Measurements from ENCODE around the gene LPCAT1.
"Not testable (repeated sequence)": the region's sequence is repeated elsewhere in the genome, so short reads cannot be mapped to it uniquely, and the experiment has no call there.

The LPCAT1 gene

DNA sequence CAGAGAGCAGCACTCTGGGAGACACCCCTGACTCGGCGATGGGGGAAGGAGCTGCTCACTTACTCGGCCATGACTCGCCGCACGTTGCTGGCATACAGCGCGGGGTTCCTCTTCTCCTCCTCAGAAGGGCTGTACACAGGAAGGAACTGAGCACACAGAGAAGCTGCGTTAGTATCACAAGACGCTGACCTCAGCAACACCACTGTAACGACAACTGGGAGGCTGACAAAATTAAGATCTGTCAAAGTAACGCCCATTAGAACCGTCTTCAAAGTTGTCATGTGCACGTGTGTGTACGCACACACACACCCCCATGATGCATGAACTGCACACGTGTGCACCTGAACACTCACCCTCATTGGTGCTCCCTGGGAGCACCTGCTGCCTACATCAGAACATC is 46.4 kb downstream of the LPCAT1 start:
- no peak for DNase-seq

DNA sequence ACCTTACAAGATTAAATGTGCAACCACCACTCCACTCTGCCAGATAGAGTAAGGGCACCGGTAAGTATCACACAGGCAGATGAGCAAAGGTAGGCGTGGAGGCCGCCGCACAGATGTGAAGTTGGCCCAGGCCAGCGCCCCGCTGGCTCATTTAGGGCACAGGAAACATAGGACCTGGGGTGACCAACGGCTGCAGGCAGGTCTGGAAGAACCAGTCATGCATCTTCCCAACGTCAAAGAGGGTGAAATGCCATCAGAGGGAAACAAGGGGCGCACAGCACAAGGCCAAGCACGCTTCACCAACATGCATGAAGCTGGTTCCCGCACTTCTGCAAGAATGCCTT is 46.8 kb downstream of the LPCAT1 start:
- DNase-seq, result no peak

DNA sequence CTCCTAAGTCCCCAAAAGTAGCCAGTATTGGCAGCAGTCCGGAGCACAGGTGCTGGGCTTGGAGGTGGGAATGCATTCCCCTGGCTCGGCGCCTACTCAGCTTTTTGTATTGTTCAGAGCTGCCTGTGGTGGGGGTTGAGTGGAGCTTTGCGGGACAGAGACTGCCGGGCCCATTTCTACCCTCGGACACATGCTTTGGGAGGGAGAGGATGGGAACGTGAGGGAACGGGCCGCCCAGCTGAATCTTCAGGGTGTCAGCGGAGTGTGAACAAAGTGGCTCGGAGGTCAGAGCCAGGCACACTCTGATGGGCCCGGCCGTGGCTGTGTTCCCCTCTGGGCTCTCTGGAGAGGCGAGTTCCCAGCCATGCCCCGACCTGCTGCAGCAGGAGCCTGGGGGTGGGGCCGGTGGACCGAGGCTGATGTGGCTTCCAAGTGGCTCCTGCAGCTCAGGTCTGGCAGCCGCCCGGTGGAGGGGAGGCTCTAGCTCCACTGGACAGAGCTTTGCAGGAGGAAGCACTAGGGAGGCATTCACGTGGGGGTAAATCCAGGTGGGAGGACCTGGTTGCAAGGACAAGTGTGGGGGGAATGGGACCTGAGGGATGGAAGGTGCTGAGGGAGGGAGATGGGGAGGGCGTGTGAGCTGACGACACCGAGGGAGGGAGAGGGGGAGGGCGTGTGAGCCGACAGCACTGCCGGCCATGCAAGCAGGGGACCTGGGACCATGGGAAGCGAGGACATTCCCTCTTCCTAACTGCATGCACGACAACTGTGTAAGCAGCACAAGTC is 47.4 kb downstream of the LPCAT1 start:
- DNase-seq, result no peak

DNA sequence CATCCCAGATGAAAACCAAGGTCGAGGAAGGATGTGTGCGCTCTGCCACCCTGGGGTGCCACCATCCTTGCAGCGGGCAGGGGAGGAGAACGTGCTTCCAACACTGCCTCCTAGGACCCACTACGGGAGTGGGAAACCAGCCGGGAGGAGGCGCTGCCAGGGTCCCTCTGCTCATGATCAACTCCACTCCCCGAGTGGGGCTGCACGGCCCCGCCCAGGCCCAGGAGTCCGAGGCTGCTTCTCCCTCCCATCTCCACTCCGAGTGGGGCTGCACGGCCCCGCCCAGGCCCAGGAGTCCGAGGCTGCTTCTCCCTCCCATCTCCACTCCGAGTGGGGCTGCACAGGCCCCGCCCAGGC is 48.2 kb downstream of the LPCAT1 start:
- DNase-seq, result not testable (repeated sequence)

DNA sequence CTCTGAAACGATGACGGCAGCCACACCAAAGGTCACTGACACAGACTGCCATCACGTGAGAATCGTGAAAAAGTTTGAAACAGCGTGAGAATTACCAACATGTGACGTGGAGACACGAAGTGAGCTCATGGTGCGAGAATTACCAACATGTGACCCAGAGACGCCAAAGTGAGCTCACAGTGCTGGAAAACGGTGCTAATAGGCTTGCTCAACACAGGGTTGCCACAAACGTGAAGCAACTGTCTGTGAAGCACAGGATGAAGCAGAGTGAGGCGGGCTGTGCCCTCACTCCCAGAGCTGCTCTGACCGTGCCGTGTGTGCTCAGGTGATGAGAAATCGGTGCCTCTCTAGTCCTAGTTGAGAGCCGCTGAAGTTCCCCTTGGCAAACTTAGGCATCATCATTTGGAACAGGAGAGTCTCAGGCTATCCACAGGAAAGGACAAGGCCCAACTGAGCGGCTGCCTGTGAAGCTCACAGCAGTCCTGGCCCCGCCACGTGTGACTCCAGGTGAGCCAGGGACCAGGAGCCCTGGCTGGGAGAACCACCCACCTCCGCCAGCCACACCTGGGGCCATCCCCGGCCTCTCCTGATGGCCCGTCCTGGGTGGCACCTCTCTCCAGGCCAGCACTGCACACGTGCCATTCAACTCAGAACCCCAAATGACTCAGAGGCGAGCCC is 48.8 kb downstream of the LPCAT1 start:
- no peak for DNase-seq

DNA sequence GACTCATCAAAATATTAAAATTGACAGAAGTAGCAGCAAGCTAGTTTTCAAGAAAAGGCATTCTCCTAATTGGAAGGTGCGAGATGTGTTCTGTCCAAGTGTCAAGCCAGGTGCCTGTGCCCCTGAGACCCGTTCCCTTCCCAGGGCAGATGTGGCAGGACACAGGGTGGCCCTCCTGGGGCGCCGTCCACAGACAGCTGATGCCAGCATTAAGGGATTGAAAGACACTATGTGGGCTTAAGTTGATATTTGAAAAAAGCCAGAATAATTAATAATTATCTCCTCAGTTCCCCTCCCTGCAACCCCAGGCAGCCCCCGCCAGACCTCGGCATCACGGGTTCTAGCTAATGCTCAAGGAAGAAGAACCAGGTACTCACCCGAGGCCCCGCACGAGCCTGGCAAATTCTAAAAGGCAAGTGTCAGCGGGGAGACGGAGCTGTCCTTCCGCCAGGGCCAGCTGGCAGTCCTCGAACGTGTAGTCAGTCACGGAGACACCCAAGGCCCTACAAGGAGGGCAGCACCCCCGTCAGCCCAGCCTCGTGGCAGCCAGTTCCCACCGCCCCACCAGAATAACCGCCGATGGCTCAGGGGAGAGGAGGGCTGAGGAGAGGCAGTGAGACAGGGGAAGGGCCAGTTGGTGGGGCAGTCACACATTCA is 49.4 kb downstream of the LPCAT1 start:
- no peak for DNase-seq

DNA sequence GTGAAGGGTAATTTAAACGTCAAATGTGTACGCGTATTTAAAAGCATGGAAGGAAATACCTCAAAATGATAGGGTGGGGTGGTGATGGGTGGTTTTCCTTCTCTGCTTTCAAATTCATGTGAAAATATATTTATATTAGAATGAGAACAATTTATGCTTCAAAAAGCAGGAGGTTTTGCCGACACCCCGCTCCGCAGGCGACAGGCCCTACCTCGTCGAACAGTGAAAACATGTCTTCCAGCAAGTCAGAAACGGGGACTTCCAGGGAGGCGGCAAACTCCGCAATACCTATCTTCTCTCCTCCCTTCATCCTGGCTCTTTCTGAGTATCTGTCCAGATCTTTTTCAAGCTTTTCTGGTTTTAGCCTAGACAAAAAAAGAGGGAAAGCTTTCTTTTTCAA is 50.0 kb downstream of the LPCAT1 start:
- no peak for DNase-seq

DNA sequence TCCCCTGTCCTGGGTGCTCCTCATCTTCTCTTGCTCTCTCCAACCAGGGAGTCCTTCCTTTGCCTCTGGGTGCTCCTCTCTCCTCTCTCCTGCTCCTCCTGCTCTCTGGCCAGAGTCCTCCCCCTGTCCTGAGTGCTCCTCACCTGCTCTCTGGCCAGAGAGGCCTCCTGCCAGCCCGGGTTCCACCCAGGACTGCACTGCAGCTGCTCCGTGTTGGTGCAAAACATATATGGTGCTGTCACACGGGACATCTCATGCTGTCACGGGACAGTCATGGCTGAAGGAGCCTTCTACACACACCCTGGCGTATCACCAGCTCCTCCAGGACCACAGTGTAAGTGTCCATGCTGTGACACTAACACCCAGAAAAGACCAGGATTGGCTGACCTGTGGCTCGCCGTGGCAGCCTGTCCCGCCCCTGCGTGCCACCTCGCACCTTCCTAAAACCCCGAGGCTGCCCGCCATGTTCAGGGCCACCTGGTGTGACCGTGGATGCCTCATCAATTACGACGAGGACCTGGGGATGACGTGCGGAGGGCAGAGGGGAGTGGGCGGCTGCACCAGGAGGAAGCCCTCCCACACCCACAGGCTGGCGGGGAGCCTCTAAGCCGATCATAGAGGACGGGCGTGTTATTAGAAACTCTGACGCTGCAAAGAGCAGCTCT is 50.7 kb downstream of the LPCAT1 start:
- no peak for DNase-seq

DNA sequence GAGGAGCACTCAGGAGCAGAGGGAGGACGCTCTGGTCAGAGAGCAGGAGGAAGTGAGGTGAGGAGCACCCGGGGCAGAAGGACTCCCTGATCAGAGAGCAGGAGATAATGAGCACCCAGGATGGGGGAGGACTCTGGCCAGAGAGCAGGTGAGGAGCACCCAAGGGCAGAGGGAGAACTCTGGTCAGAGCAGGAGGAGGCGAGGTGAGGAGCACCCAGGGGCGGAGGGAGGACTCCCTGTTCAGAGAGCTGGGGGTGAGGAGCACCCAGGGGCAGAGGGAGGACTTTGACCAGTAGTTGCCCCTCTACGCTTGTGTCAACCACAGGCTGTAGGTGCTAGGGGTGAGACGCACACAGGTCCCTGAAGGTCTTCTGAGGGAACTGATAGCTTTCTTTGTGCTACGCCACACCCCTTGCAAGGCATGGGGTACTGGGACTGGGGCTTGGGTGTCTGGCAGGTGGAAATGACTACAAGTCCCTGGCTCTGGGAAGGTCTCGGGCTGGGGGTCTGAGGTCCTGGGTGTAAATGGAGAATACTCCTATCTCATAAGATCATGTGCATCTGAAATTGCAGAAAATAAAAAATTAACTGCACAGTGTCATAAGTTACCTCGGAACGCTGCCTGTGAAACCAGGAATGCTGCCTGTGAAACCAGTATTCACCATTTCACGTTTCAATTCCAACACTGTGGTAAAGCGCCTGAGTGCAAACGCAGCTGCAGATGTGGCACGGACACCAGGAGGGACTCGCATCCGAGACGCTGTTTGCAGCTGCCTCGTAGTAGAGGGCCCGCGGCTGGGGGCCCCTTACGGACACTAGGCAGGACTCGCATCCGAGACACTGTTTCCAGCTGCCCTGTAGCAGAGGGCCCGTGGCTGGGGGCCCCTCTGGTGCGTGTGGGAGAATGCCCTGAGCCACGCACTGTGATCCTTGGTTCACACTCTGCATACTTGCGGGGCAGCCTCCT is 51.5 kb downstream of the LPCAT1 start:
- DNase-seq, result no peak

DNA sequence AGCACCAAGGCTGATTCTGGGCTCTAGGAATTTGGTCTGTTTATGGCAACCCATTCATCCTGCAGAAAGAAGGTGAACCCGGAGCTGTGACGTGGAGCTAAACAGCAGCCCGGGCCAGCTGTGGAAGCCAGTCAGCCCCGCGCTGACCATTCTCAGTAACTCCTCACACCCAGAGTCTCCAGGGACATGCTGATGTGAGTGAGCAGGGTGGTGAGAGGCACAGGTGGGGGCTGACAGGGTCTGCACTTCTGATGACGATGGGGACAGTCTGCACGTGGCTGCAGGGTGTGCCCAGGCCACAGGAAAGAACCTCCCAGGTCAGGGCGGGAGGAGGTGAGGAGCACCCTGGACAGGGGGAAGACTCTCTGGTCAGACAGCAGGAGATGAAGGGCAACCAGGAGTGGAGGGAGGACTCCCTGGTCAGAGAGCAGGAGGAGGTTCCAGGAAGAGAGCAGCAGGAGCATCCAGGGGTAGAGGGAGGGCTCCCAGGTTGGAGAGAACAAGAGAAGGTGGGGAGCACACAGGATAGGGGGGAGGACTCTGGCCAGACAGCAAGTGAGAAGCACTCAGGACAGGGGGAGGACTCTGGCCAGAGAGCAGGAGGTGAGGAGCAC is 52.4 kb downstream of the LPCAT1 start:
- no peak for DNase-seq

DNA sequence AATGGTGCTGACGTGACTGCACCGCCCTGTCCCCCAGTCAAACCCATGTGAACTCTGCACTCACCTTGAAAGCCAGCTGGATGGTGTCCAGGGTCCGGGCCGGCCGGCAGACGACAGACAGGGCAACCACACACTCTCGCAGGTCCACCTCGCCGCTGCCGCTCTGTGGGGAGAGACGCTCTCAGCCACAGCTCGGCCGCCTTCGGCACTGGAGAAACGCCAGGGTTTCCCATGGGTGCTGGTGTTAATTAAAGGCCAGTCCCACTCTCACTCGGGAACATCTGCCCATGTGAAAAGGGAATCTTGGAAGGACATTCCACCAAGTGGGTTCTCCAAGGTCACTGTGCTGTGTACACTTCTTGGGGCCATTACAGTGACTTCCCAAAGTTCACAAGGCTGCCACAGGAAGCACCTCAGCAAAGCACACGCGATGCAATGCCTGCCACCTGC is 53.0 kb downstream of the LPCAT1 start:
- DNase-seq, result no peak

DNA sequence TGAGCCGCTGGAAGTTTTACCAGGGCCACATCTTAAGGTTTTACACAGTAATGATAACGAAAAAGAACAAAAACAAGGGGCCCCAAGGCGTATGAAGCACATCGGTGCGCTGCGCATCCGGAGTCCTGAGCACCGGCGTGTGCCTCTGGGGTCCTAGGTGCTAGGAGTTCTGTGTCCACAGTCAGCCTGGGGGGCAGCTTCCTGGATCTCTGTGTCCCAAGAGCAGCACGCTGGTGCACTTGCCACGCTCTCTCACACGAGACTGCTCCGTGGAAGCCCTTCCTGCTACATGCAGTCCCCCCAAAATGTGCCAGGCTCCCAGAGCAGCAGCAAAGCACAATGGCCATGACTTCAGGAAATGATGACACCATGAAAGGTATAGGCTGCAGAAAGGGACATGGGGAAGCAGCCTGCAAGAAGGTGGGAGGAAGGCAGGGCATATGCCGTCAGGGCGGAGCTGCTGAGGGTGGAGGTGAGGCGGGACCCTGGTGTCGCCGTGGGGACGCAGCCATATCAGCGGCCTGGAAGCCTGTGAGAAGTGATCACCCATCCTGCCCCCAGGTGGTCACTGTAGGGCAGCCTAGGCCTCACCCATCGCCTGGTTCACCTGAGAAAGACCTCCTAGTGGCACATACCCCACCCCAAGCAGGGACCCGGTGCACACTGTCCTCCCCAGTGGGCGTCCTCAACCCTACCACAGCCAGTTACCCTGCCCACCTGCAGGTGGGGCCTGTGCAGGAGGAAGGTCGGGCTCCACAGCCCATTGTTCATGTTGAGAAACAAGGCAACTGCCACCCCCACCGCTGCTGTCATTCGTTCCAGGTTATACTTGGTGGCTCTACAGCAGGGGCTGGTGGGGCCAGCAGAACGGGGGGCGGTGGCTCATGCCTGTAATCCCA is 54.9 kb downstream of the LPCAT1 start:
- no peak for DNase-seq

DNA sequence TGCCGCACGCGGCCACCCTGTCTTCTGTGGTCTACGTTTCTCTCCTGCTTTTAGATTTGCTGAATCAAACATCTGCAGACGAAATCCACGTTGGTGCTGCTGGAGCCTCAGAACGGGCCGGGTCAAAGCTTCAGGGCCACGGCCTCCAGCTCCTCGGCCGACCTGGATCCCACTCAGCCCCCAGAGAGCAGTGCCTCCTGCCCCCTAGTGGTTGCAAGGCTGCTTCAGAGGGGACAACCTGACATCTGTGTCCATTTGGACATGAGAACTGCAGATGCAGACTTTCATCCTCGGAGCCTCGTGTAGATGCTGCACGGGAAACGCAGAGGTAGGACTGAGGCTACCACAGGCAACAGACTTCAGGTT is 55.5 kb downstream of the LPCAT1 start:
- DNase-seq, result no peak

DNA sequence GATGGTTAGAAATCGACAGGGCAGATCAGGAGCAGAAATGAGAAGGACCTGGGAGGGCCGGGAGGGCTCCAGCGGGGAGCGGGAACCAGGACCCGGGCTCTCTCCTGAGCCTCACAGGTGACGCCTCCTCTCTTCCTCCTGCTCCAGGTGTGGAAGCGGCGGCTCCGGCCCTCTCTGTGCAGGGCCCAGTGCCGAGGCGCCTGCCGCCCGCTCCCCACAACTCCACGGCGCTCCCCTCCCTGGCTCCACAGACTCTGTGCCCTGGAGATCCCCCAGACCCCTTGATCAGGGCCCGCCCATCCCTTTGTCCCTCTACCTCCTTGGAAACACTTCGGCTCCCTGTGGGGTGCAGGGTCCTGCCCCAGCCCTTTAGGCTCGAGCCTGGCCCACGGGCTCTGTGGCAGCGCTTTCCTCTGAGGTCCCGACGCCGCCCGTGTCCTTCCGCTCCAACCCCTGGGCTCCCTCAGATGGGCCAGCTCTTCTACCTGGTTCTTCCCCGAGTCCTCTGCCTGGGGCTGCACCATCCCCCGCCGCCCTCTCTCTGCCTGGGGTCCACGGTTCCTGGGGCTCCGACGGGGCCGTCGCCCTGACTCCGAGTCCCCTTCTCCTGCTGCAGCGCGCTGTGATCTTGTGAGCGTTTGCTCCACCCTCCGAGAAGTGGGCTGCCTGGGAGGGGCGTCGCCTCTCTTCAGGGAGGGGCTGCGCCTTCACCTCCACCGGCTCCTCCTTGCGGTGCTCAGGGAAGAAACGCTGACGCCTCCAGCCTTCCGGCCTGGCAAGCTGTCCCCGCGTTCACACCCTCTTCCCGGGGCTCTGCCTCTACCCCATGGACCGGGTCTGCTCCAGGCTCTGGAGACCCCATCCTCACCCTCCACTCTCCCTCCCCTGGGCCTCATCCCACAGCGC is 56.2 kb downstream of the LPCAT1 start:
- DNase-seq, result no peak

DNA sequence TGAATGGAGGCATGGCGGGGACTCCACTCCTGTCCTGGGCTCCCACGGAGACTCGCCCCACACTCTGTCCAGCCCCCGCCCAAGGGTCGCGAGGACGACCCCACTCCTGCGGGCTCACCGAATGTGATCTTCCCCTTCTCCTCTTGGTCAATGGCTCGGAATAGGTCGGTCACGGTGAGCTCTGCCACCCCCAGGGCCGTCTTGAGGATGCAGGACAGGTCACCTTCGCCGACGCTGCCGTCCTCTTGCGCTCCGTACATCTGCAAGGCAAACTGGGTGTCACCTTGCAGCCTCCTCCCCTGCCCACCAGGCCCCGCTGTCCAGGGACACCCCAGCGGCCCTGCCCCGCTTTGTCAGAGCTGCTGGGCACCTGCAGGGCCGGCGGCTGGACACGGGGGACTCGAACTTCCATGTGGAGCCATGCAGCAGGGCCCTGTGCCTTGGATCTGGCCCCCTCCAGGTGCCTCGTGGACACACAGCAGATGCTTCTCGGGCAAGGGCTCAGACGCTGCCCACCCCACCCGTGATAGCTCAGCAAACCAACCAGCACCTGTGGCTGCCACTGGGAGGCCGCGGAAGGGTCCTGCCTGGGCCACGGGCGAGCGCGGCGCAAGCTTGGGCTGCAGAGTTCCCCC is 57.0 kb downstream of the LPCAT1 start:
- no peak for DNase-seq

DNA sequence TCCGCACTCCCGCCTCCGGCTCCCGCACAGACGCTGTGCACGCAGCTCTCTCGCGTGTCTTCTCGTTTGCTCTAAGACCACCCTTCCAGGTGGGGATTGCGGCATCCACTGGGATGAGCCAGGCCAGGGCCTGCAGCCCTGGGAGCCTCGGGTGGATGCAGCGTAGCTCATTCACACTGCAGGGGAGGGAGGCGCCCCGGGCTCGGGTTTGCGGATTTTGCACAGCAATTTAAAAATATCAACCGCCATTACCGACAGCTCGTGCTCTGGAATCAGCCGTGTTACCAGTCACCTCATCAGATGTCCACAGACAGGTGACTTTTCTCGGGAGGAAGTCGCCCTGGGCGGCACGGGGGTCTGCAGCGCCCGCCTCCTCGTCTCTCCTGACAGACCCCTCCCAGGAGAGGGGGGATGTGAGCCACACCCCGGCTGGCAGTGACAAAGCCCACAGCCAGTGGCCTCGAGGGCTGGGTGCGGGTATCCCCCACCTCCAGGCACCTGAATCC is 57.7 kb downstream of the LPCAT1 start:
- DNase-seq, result no peak

DNA sequence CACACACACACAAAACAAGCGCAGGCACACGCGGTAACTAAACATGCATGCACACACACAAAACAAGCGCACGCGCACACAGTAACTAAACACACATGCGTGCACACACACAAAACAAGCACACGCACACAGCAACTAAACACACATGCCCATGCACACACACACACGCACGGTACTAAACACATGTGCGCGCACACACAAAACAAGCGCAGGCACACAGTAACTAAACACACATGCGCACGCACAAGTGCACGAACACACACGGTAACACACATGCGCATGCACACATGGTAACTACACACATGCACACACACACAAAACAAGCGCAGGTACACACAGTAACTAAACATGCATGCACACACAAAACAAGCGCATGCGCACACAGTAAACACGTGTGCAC is 58.6 kb downstream of the LPCAT1 start:
- DNase-seq, result no peak

DNA sequence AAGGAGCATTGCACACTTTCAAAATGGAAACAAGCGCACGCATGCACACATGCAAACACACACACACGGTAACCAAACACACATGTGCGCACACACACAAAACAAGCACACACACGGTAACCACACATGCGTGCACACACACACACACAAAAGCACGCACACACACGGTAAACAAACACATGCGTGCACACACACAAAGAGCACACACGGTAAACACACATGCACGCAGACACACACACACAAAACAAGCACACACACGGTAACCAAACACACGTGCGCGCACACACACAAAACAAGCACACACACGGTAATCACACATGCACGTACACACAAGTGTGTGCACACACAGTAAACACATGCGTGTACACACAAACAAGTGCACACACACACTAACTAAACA is 59.2 kb downstream of the LPCAT1 start:
- DNase-seq, result no peak

DNA sequence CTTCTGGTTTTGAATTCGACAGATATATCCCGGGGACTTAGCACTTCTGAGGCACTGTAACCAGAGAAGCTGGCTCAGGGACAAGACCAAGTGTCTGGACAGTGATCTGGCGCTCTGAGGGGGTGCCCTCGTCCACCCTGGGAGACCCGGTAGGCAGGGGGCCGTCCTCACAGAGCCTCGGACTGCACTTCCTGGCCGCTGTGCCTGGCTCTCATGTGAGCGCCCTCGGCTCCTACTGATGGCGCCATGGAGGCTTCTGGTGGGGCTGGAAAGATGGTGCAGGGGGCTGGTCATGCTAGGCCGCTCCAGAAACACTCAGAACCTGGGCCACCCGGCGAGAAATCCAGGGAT is 59.7 kb downstream of the LPCAT1 start:
- no peak for DNase-seq

Measured in stimulated activated CD4-positive, alpha-beta T cell treated with anti-CD3 and anti-CD28 coated beads, Interleukin-4, amount 100 ng/mL, for 1 hour (primary cell).